ENCODE results near the gene COQ10A. TPM values are rescaled to one million over a fixed set of nuclear protein-coding genes. Genes with fewer than 3 reads are reported as not detected.

COQ10A gene
- total RNA-seq, 3 donors from 2014 or later = 18.7 to 23.7 (median 18.7) TPM

- Histone ChIP-seq H3K4me3 (no peak overlapping the region), H3K9me3 (no peaks in the 10 kb centered on the region), H3K36me3 (peaks cover 6% of the 10 kb centered on the region), H3K4me1 (no peaks in the 10 kb centered on the region), H3K27me3 (no peaks in the 10 kb centered on the region), H3K27ac (no peak overlapping the region)
- DNase-seq (ENCODE audit: low spot score in 2 of 2) = no peak
- intact Hi-C loops (cut with DNase I; ENCODE audit: low total_unique reads) = no loop called here
- TF ChIP-seq, protein P1, sequence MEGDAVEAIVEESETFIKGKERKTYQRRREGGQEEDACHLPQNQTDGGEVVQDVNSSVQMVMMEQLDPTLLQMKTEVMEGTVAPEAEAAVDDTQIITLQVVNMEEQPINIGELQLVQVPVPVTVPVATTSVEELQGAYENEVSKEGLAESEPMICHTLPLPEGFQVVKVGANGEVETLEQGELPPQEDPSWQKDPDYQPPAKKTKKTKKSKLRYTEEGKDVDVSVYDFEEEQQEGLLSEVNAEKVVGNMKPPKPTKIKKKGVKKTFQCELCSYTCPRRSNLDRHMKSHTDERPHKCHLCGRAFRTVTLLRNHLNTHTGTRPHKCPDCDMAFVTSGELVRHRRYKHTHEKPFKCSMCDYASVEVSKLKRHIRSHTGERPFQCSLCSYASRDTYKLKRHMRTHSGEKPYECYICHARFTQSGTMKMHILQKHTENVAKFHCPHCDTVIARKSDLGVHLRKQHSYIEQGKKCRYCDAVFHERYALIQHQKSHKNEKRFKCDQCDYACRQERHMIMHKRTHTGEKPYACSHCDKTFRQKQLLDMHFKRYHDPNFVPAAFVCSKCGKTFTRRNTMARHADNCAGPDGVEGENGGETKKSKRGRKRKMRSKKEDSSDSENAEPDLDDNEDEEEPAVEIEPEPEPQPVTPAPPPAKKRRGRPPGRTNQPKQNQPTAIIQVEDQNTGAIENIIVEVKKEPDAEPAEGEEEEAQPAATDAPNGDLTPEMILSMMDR (IDR thresholded peaks at IDR 0.05) = no peak
- no peak for TF ChIP-seq POLR2AphosphoS5 (IDR thresholded peaks at IDR 0.05)
Observed at GRCh38 chr12:56286044-56286830, 19.5 kb downstream of the COQ10A start.

DNA sequence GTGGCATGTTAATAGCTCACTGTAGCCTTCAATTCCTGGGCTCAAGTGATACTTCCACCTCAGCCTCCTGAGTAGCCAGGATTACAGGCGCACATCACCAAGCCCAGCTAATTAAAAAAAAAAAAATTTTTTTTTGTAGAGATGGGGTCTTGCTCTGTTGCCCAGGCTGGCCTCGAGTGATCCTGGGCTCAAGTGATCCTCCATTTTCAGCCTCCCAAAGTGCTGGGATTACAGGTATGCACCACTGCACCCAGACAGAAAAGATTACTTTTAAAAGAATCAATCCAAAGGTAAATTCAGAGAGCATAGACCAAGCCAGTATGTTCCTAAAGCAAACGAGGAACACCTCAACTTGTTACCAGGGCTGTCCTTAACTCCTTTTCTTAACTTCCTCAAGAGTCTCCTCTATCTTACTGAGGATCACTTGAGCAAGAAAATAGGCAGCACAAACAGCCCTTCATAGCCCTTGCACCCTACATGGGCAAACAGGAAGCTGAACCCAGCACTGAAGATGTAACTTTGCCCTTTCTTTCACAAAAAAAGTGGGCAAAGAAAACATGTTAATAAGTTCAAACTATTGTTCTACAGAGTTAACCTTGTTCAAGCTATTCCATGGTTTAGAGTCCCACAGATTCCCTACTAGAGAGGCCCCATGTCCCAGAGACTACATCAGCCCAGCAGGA lies 22.1 kb downstream of the COQ10A start:
- H3K4me1 ChIP-seq = no peaks in the 10 kb centered on the region
- no peak for DNase-seq (ENCODE audit: low spot score in 2 of 2)
- H3K36me3 ChIP-seq = no peaks in the 10 kb centered on the region
- TF ChIP-seq POLR2AphosphoS5 (IDR thresholded peaks at IDR 0.05) (no peak), POLR2A (IDR thresholded peaks at IDR 0.05) (no peak)
- TF ChIP-seq, protein P1 (IDR thresholded peaks at IDR 0.05) = no peak
- no peak overlapping the region for H3K4me3 ChIP-seq
- intact Hi-C loops (cut with DNase I; ENCODE audit: low total_unique reads) = no loop called here
- H3K27ac ChIP-seq = no peak overlapping the region
- H3K27me3 ChIP-seq = no peaks in the 10 kb centered on the region
- H3K9me3 ChIP-seq = no peaks in the 10 kb centered on the region

DNA sequence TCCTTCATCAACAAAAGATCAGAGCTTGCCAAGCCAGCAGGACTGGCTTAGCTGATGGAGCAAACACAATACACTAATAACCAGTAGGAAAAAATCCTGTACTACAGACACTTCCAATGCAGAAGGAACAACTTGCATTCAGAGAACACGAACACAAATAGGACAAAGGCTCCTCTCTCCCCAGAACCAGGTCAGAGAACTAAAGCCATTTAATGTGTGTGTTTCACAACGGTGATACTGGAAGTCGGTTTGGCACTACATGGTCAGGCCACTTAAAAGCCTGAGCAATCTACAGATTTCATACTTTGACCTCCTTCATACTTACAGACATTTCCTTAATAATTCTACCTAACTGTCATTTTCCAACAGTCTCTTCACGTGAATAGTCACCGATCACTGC lies 27.1 kb downstream of the COQ10A start:
- Histone ChIP-seq H3K36me3 (no peaks in the 10 kb centered on the region), H3K9me3 (no peaks in the 10 kb centered on the region), H3K27ac (peak overlapping the region in 1 of 2 donors; percentile 55), H3K4me3 (no peak overlapping the region), H3K4me1 (no peaks in the 10 kb centered on the region), H3K27me3 (no peaks in the 10 kb centered on the region)
- intact Hi-C loops (cut with DNase I; ENCODE audit: low total_unique reads) = no loop called here
- no peak for DNase-seq (ENCODE audit: low spot score in 2 of 2)
- TF ChIP-seq, protein P1 (IDR thresholded peaks at IDR 0.05) = no peak
- TF ChIP-seq POLR2A (IDR thresholded peaks at IDR 0.05) (no peak), POLR2AphosphoS5 (IDR thresholded peaks at IDR 0.05) (no peak)

DNA sequence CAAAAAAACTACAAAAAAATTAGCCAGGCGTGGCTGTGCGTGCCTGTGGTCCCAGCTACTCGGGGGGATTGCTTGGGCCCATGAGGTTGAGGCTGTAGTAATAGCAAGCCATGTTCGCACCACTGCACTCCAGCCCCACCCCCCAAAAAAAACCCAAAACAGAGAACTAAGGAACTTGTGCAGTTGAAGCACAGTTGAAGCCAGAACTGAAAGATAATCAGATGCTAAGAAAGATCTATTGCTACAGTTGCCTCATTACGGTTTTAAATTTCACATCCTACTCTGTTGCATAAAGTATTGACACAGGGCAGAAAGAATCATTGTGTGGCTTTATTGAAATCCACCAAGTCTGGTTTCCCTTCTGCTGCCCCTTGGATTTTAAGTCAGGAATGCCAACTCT lies 29.6 kb downstream of the COQ10A start:
- Histone ChIP-seq H3K27me3 (no peaks in the 10 kb centered on the region), H3K36me3 (no peaks in the 10 kb centered on the region), H3K4me3 (no peak overlapping the region), H3K9me3 (no peaks in the 10 kb centered on the region), H3K27ac (no peak overlapping the region), H3K4me1 (peaks cover 0 to 7% of the 10 kb centered on the region in 2 donors)
- intact Hi-C loops (cut with DNase I; ENCODE audit: low total_unique reads) = no loop called here
- DNase-seq (ENCODE audit: low spot score in 2 of 2) = no peak
- TF ChIP-seq POLR2AphosphoS5 (IDR thresholded peaks at IDR 0.05) = no peak
- TF ChIP-seq, protein P1 (IDR thresholded peaks at IDR 0.05) = no peak
- TF ChIP-seq POLR2A (IDR thresholded peaks at IDR 0.05) = no peak

DNA sequence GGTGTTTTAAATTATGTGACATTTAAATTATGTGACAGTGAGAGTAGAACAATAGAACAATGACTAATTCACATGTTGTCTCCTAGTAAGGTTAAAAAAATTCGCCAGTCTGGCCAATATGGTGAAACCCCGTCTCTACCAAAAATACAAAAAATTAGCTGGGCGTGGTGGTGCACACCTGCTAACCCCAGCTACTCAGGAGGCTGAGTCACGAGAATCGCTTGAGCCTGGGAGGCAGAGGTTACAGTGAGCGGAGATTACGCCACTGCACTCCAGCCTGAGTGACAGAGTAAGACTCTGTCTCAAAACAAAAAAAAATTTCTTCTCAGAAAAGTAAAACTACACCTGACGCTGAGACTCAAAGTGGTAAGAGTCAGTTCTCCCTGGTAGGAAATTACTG lies 30.7 kb downstream of the COQ10A start:
- no peaks in the 10 kb centered on the region for H3K27me3 ChIP-seq
- DNase-seq (ENCODE audit: low spot score in 2 of 2) = no peak
- peaks cover 0 to 7% of the 10 kb centered on the region in 2 donors for H3K4me1 ChIP-seq
- no peak overlapping the region for H3K27ac ChIP-seq
- H3K36me3 ChIP-seq = no peaks in the 10 kb centered on the region
- intact Hi-C loops (cut with DNase I; ENCODE audit: low total_unique reads) = no loop called here
- H3K9me3 ChIP-seq = no peaks in the 10 kb centered on the region
- no peak overlapping the region for H3K4me3 ChIP-seq
- TF ChIP-seq, protein P1 (IDR thresholded peaks at IDR 0.05) = no peak
- TF ChIP-seq POLR2AphosphoS5 (IDR thresholded peaks at IDR 0.05) (no peak), POLR2A (IDR thresholded peaks at IDR 0.05) (no peak)
